Measurements from ENCODE around the gene TFEC. TPM values are rescaled to one million over a fixed set of nuclear protein-coding genes. Genes with fewer than 3 reads are reported as not detected.

TFEC gene
- total and polyA plus RNA-seq, 2 donors (not counting 3 experiments of a cell fraction or from before 2014, with no cell fraction given), result 3.6 to 7.9 TPM

DNA sequence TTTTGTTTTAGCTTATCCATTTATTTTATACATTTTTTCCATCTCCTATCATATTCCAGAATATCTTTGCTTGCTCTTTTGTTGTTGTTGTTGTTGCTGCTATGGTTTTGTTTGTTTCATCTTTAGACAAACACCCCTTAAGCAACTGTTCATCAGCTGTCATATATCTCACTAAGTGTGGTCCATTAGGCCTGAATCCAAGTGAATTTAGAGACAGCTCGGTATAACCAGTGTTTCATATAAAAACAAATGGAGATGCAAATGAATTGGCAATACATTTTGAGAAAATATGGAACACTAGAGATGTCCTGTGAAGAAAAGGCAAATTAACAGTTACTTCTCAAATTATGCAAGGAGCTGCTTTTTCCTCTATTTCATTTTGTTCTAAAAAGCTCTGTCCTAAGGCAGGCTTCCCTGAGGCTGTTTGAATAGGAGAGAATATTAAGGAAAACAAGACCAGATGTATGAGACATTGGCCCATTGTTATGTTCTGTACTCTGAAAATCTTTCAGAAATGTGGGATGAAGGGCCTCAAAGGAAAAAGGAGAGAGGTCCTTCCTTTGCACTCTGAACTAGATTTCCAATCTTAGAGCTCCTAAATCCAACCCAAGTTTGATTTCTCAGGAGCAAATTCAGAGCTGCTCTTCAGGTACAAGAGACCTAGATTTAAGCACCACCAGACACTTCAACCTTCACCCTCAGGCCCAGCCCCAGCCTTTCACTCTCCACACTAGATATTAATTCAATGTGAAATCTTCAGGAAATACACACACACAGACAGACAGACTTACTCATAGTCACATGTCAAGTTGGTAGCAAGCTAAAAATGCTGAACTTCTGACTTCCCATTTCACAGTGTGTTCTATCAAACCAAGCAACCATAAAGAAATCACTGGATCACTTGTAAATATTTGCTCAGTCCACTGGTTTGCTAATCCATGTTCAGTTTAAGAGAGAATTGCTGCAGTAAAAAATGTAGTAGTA lies 5.4 kb downstream of the TFEC start:
- CTCF ChIA-PET, result interaction anchor here (0.7 to 1.8 kb wide), 5 partner anchors 9 to 116 kb away, joined by 3 to 5 read pairs (median 3); no protein-coding TSS in a partner anchor
- no peaks in the 10 kb centered on the region for H3K9me1 ChIP-seq (replicated peaks; ENCODE audit: control insufficient read depth, extremely low read depth, insufficient read depth, low read length)
- DNase-seq (ENCODE audit: low read depth, low spot score) (peak; percentile 66), FAIRE-seq (peak; percentile 60)
- TF ChIP-seq MYC (IDR thresholded peaks at IDR 0.05; ENCODE audit: low read depth, low read length), result no peak
- TF ChIP-seq FOS (IDR thresholded peaks at IDR 0.05; ENCODE audit: borderline replicate concordance, insufficient read depth, low read length), result peak; percentile 30
- TF ChIP-seq POLR2AphosphoS5 (IDR thresholded peaks at IDR 0.05; ENCODE audit: insufficient read depth, low read depth, low read length), result no peak
- peak overlapping the region; percentile 58 for H3K27ac ChIP-seq (ENCODE audit: insufficient read depth, low read depth, low read length)
- no peak overlapping the region for H3K4me3 ChIP-seq (replicated peaks in 1 of 3; ENCODE audit: insufficient read depth in 1 of 3, low read depth in 1 of 3, low read length in 3 of 3)
- peak overlapping the region; percentile 56 for H3K4me2 ChIP-seq (ENCODE audit: insufficient read depth, low read length)
- peaks cover 12% of the 10 kb centered on the region for H3K4me1 ChIP-seq (ENCODE audit: control insufficient read depth, extremely low read depth, insufficient read depth, low read length)
- H4K20me1 ChIP-seq (replicated peaks; ENCODE audit: control insufficient read depth, extremely low read depth, insufficient read depth, low read length), result no peaks in the 10 kb centered on the region
- H3K27me3 ChIP-seq (ENCODE audit: control insufficient read depth in 2 of 2, insufficient read depth in 2 of 2, low read length in 2 of 2), result no peaks in the 10 kb centered on the region
- intact Hi-C loops (cut with micrococcal nuclease), result no loop called here
- POLR2A ChIA-PET, result no interaction called here
- peak overlapping the region; percentile 21 for H3K9ac ChIP-seq (replicated peaks; ENCODE audit: extremely low read depth, insufficient read depth, low read length)
- no peaks in the 10 kb centered on the region for H3K36me3 ChIP-seq (ENCODE audit: control insufficient read depth in 2 of 2, extremely low read depth in 1 of 2, insufficient read depth in 2 of 2, low read length in 2 of 2)
- dilution Hi-C loops (cut with MboI; ENCODE audit: extremely low pct_ligation_motif_present, low sequenced_read_pairs), result no loop called here
- no peaks in the 10 kb centered on the region for H3K9me3 ChIP-seq (replicated peaks; ENCODE audit: control insufficient read depth, insufficient read depth, low read length)
- H3K79me2 ChIP-seq (ENCODE audit: control insufficient read depth, insufficient read depth, low read length), result peaks cover 23% of the 10 kb centered on the region
- BruUV-seq (replicated peaks), result no TSS peak
- peak overlapping the region; percentile 73 for H2AFZ ChIP-seq (ENCODE audit: low read depth, low read length)

DNA sequence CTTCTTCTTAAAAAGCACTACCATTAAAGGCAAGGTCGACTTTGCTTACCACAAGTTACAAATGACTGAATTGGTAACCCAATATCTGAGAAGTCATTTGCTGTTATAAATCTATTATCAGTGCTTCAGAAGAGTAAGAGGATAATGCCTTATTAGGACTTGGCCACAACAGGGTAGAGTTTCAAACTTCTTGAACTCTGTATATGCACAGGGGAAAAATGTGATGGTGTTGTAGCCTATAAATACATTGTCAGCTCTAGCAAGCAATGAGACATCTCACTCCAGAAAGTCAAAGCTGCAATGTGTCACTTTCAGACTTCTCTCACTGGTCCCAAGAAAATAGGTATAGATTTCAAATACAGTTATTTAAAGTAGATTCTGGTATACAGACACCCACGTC lies 9.3 kb downstream of the TFEC start:
- Histone ChIP-seq H3K9me3 (replicated peaks; ENCODE audit: control insufficient read depth, insufficient read depth, low read length) (no peaks in the 10 kb centered on the region), H2AFZ (ENCODE audit: low read depth, low read length) (no peak overlapping the region), H3K9ac (replicated peaks; ENCODE audit: extremely low read depth, insufficient read depth, low read length) (no peak overlapping the region), H3K9me1 (replicated peaks; ENCODE audit: control insufficient read depth, extremely low read depth, insufficient read depth, low read length) (no peaks in the 10 kb centered on the region), H3K4me1 (ENCODE audit: control insufficient read depth, extremely low read depth, insufficient read depth, low read length) (peaks cover 9% of the 10 kb centered on the region), H3K79me2 (ENCODE audit: control insufficient read depth, insufficient read depth, low read length) (peaks cover 5% of the 10 kb centered on the region), H3K4me2 (ENCODE audit: insufficient read depth, low read length) (no peak overlapping the region), H3K36me3 (ENCODE audit: control insufficient read depth in 2 of 2, extremely low read depth in 1 of 2, insufficient read depth in 2 of 2, low read length in 2 of 2) (no peaks in the 10 kb centered on the region), H3K27me3 (ENCODE audit: control insufficient read depth in 2 of 2, insufficient read depth in 2 of 2, low read length in 2 of 2) (no peaks in the 10 kb centered on the region), H4K20me1 (replicated peaks; ENCODE audit: control insufficient read depth, extremely low read depth, insufficient read depth, low read length) (no peaks in the 10 kb centered on the region), H3K27ac (ENCODE audit: insufficient read depth, low read depth, low read length) (no peak overlapping the region), H3K4me3 (replicated peaks in 1 of 3; ENCODE audit: insufficient read depth in 1 of 3, low read depth in 1 of 3, low read length in 3 of 3) (no peak overlapping the region)
- DNase-seq (ENCODE audit: low read depth, low spot score) (no peak), FAIRE-seq (no peak)
- ChIA-PET POLR2A (no interaction called here), CTCF (no interaction called here)
- intact Hi-C loops (cut with micrococcal nuclease), result no loop called here
- TF ChIP-seq, protein P1, sequence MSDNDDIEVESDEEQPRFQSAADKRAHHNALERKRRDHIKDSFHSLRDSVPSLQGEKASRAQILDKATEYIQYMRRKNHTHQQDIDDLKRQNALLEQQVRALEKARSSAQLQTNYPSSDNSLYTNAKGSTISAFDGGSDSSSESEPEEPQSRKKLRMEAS (IDR thresholded peaks at IDR 0.05; ENCODE audit: insufficient read depth, insufficient read length), result no peak
- TF ChIP-seq FOS (IDR thresholded peaks at IDR 0.05; ENCODE audit: borderline replicate concordance, insufficient read depth, low read length) (no peak), POLR2A (IDR thresholded peaks at IDR 0.05; ENCODE audit: low read depth, low read length) (no peak), POLR2AphosphoS5 (IDR thresholded peaks at IDR 0.05; ENCODE audit: insufficient read depth, low read depth, low read length) (no peak), JUN (IDR thresholded peaks at IDR 0.05; ENCODE audit: borderline replicate concordance, insufficient read depth, insufficient read length, low read depth) (no peak), EZH2 (IDR thresholded peaks at IDR 0.05; ENCODE audit: borderline replicate concordance, low read depth, low read length, severe bottlenecking) (no peak), GATA2 (IDR thresholded peaks at IDR 0.05; ENCODE audit: insufficient read depth, insufficient read length, low read depth, low read length) (no peak), MYC (IDR thresholded peaks at IDR 0.05; ENCODE audit: low read depth, low read length) (no peak)
- TF ChIP-seq, protein P2, sequence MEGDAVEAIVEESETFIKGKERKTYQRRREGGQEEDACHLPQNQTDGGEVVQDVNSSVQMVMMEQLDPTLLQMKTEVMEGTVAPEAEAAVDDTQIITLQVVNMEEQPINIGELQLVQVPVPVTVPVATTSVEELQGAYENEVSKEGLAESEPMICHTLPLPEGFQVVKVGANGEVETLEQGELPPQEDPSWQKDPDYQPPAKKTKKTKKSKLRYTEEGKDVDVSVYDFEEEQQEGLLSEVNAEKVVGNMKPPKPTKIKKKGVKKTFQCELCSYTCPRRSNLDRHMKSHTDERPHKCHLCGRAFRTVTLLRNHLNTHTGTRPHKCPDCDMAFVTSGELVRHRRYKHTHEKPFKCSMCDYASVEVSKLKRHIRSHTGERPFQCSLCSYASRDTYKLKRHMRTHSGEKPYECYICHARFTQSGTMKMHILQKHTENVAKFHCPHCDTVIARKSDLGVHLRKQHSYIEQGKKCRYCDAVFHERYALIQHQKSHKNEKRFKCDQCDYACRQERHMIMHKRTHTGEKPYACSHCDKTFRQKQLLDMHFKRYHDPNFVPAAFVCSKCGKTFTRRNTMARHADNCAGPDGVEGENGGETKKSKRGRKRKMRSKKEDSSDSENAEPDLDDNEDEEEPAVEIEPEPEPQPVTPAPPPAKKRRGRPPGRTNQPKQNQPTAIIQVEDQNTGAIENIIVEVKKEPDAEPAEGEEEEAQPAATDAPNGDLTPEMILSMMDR (IDR thresholded peaks at IDR 0.05; ENCODE audit: extremely low read depth in 1 of 2, insufficient read depth in 1 of 2, low read depth in 1 of 2, low read length in 2 of 2), result no peak
- BruUV-seq (replicated peaks), result no TSS peak
- dilution Hi-C loops (cut with MboI; ENCODE audit: extremely low pct_ligation_motif_present, low sequenced_read_pairs), result no loop called here
